ENCODE data around the gene SPPL3. TPM values are rescaled to one million over a fixed set of nuclear protein-coding genes. Genes with fewer than 3 reads are reported as not detected.
"Not testable (repeated sequence)": the region's sequence is repeated elsewhere in the genome, so short reads cannot be mapped to it uniquely, and the experiment has no call there.

Gene SPPL3, protein sequence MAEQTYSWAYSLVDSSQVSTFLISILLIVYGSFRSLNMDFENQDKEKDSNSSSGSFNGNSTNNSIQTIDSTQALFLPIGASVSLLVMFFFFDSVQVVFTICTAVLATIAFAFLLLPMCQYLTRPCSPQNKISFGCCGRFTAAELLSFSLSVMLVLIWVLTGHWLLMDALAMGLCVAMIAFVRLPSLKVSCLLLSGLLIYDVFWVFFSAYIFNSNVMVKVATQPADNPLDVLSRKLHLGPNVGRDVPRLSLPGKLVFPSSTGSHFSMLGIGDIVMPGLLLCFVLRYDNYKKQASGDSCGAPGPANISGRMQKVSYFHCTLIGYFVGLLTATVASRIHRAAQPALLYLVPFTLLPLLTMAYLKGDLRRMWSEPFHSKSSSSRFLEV
- total RNA-seq (10 to 100 TPM; 10.9 to 25.7 (median 17.1) TPM), polyA plus RNA-seq (10 to 100 TPM in 1 of 2 donors, 1 to 10 TPM in 1; 7.0 to 13.1 TPM)

GRCh38 chr12:120904197-120904773 lies at the start of gene SPPL3:
Gene SPPL3, minus strand, starts transcription at chr12:120904358. Its CDS starts 491 bp downstream, at chr12:120903867.
- intact Hi-C loops (cut with DNase I), result no loop called here
- peak; percentile 90 to 97 (median 94) for DNase-seq
- 0 to 1% methylated on average over 17 to 66 of the region's 66 CpGs for WGBS, 2 donors
- Histone ChIP-seq H3K36me3 (no peaks in the 10 kb centered on the region), H3K4me3 (peak within 1 kb of the TSS; percentile 83 to 97 (median 95)), H3K27me3 (no peaks in the 10 kb centered on the region), H3K4me1 (peaks cover 0 to 12% (median 7%) of the 10 kb centered on the region in 3 donors), H3K9me3 (no peaks in the 10 kb centered on the region), H3K27ac (peak within 1 kb of the TSS; percentile 49 to 82 (median 80))
- TF ChIP-seq CTCF (IDR thresholded peaks at IDR 0.05), result no peak
- no peak for FAIRE-seq
- peak; percentile 88 to 97 (median 94) for ATAC-seq

GRCh38 chr12:120950807-120951206 lies 46.6 kb upstream of the SPPL3 start:
- intact Hi-C loops (cut with DNase I), result no loop called here
- 96 to 99% methylated on average over 5 of the region's 5 CpGs for WGBS, 2 donors
- no peak for TF ChIP-seq CTCF (IDR thresholded peaks at IDR 0.05)
- DNase-seq, result no peak
- no peaks in the 10 kb centered on the region for H3K36me3 ChIP-seq
- FAIRE-seq, result no peak
- H3K4me3 ChIP-seq, result no peak overlapping the region
- no peaks in the 10 kb centered on the region for H3K4me1 ChIP-seq
- H3K27me3 ChIP-seq, result no peaks in the 10 kb centered on the region
- ATAC-seq, result no peak
- no peaks in the 10 kb centered on the region for H3K9me3 ChIP-seq
- H3K27ac ChIP-seq, result no peak overlapping the region

DNA sequence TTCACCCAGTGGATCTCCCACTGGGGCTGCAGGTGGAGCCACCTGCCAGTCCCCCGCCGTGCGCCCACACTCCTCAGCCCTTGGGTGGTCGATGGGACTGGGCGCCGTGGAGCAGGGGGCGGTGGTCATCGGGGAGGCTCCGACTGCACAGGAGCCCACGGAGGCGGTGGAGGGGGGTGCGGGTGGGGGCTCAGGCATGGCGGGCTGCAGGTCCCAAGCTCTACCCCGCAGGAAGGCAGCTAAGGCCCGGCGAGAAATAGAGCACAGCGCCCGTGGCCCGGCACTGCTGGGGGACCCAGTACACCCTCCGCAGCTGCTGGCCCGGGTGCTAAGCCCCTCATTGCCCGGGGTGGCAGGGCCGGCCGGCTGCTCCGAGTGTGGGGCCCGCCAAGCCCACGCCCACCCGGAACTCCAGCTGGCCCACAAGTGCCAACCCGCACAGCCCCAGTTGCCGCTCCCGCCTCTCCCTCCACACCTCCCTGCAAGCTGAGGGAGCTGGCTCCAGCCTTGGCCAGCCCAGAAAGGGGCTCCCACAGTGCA lies 46.2 kb upstream of the SPPL3 start:
- intact Hi-C loops (cut with DNase I); H3K27ac ChIP-seq; H3K27me3 ChIP-seq; H3K9me3 ChIP-seq; ATAC-seq; H3K4me1 ChIP-seq; FAIRE-seq; H3K4me3 ChIP-seq; H3K36me3 ChIP-seq: not testable (repeated sequence)
- 98 to 99% methylated on average over 31 of the region's 31 CpGs for WGBS, 2 donors
- peak in 1 of 6 donors; percentile 70 for DNase-seq

DNA sequence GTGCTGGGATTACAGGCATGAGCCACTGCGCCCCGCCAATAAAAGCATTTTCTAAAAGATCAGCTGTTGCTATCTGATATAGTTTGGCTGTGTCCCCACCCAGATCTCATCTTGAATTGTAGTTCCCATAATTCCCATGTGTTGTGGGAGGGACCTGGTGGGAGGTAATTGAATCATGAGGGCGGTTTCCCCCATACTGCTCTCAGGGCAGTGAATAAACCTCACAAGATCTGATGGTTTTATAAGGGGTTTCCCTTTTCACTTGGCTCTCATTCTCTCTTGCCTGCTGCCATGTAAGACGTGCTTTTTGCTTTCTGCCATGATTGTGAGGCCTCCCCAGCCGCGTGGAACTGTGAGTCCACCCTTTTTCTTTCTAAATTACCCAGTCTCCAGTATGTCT lies 41.4 kb upstream of the SPPL3 start:
- WGBS, 2 donors, result 79 to 84% methylated on average over 6 of the region's 6 CpGs
- not testable (repeated sequence) for FAIRE-seq, H3K4me1 ChIP-seq, ATAC-seq, H3K4me3 ChIP-seq, H3K27ac ChIP-seq, H3K9me3 ChIP-seq, DNase-seq, H3K36me3 ChIP-seq, H3K27me3 ChIP-seq
- intact Hi-C loops (cut with DNase I), result loop anchor here in 1 of 3 donors (10.0 kb wide), 1 partner anchor 59 kb away; no protein-coding TSS in a partner anchor

DNA sequence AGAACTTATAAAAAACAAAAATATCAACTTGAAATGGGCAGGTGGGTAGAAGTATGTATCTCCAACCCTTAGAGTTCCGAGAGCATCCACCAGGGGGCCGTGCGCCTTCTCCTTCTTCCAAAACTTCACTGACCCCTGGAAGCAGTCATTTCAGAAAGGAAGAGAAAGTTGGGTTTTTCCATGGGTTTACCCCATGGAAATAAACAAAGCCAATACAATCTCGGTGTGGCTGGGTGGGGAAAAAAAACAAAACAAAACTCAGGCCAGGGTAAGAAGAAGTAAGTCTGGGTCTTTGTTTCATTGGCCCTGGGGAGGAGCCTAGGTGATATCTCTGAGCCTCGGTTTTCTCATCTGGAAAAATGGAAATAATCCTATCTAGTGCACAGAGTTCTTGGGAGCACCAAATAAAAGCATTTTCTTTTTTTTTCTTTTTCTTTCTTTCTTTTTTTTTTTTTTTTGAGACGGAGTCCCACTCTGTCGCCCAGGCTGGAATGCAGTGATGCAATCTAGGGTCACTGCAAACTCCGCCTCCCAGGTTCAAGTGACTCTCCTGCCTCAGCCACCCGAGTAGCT lies 40.6 kb upstream of the SPPL3 start:
- no peak overlapping the region for H3K4me3 ChIP-seq
- H3K27ac ChIP-seq, result no peak overlapping the region
- no peaks in the 10 kb centered on the region for H3K36me3 ChIP-seq
- FAIRE-seq, result no peak
- H3K27me3 ChIP-seq, result no peaks in the 10 kb centered on the region
- peak; percentile 71 to 90 (median 84) for ATAC-seq
- DNase-seq, result peak in 5 of 6 donors; percentile 33 to 86 (median 60)
- no peaks in the 10 kb centered on the region for H3K9me3 ChIP-seq
- H3K4me1 ChIP-seq, result no peaks in the 10 kb centered on the region
- intact Hi-C loops (cut with DNase I), result loop anchor here in 2 of 3 donors (5.0 to 10.0 kb wide), 2 partner anchors 60 to 68 kb away; no protein-coding TSS in a partner anchor
- 37 to 41% methylated on average over 9 of the region's 9 CpGs for WGBS, 2 donors
- TF ChIP-seq CTCF (IDR thresholded peaks at IDR 0.05), result peak; percentile 46 to 77 (median 66)

Data from pancreas (tissue), 10 donors.